Measurements from ENCODE around the gene CHCHD3.
A peak's percentile ranks its signal among the peaks of the same experiment; 100 is the strongest.
"Not testable (repeated sequence)": the region's sequence is repeated elsewhere in the genome, so short reads cannot be mapped to it uniquely, and the experiment has no call there.

Gene CHCHD3

GRCh38 chr7:133044722-133045473 lies 37.0 kb downstream of the CHCHD3 start:
- peak in 1 of 56 donors; percentile 7 for DNase-seq

GRCh38 chr7:133040674-133041073 lies 41.2 kb downstream of the CHCHD3 start:
- DNase-seq, result no peak

GRCh38 chr7:133040178-133040577 lies 41.7 kb downstream of the CHCHD3 start:
- DNase-seq, result no peak

GRCh38 chr7:133039614-133040013 lies 42.3 kb downstream of the CHCHD3 start:
- no peak for DNase-seq

GRCh38 chr7:133036289-133036688 lies 45.6 kb downstream of the CHCHD3 start:
- no peak for DNase-seq

GRCh38 chr7:133035240-133035639 lies 46.6 kb downstream of the CHCHD3 start:
- DNase-seq, result not testable (repeated sequence)

- no peak for DNase-seq
Measured at GRCh38 chr7:133030346-133030745, 51.5 kb downstream of the CHCHD3 start.

GRCh38 chr7:133029463-133029862 lies 52.4 kb downstream of the CHCHD3 start:
- DNase-seq, result no peak

- no peak for DNase-seq
Measured at GRCh38 chr7:133027397-133027796, 54.5 kb downstream of the CHCHD3 start.

GRCh38 chr7:133026210-133026859 lies 55.6 kb downstream of the CHCHD3 start:
- DNase-seq, result no peak

- no peak for DNase-seq
Measured at GRCh38 chr7:133025056-133025455, 56.8 kb downstream of the CHCHD3 start.

- DNase-seq, result peak in 2 of 56 donors; percentile 4 to 9
Measured at GRCh38 chr7:133024596-133024995, 57.3 kb downstream of the CHCHD3 start.

- no peak for DNase-seq
Measured at GRCh38 chr7:133023370-133024071, 58.4 kb downstream of the CHCHD3 start.

- no peak for DNase-seq
Measured at GRCh38 chr7:133022661-133023060, 59.2 kb downstream of the CHCHD3 start.

GRCh38 chr7:133021196-133021595 lies 60.7 kb downstream of the CHCHD3 start:
- DNase-seq, result no peak

GRCh38 chr7:133020496-133020895 lies 61.4 kb downstream of the CHCHD3 start:
- no peak for DNase-seq

- DNase-seq, result no peak
Measured at GRCh38 chr7:133019590-133019989, 62.3 kb downstream of the CHCHD3 start.

- DNase-seq, result no peak
Measured at GRCh38 chr7:133016604-133017003, 65.3 kb downstream of the CHCHD3 start.

- DNase-seq, result no peak
Measured at GRCh38 chr7:133015888-133016287, 66.0 kb downstream of the CHCHD3 start.

GRCh38 chr7:133011746-133012145 lies 70.1 kb downstream of the CHCHD3 start:
- DNase-seq, result no peak

GRCh38 chr7:133009426-133010252 lies 72.3 kb downstream of the CHCHD3 start:
- no peak for DNase-seq

Data from nucleus accumbens (tissue), 56 donors.